SK-N-SH treated with all-trans-retinoic acid at 6 μM for 48 hours (cell line): Measurements from ENCODE around the gene CCDC177.

Source experiments
- GLIS3 ChIP-seq: fragments of 250-450 bp; sonication (Bioruptor Pico); IDR thresholded peaks from 2 replicates; pipeline ENCODE4 v1.5.0; 2020; ENCODE audit warnings: mild to moderate bottlenecking, moderate library complexity
- OSR1 ChIP-seq: fragments of 250-450 bp; sonication (Bioruptor Pico); IDR thresholded peaks from 2 replicates; pipeline ENCODE4 v1.8.0; 2022; ENCODE audit warnings: moderate library complexity, mild to moderate bottlenecking, inconsistent platforms
- PPARA ChIP-seq: fragments of 250-450 bp; sonication (Bioruptor Pico); IDR thresholded peaks from 2 replicates; pipeline ENCODE4 v1.5.0; 2020; ENCODE audit warnings: mild to moderate bottlenecking, borderline replicate concordance
- RARB ChIP-seq: fragments of 250-450 bp; sonication (Bioruptor Pico); IDR thresholded peaks from 2 replicates; pipeline ENCODE4 v1.8.0; 2021; ENCODE audit warnings: mild to moderate bottlenecking, moderate library complexity
- TCF4 ChIP-seq: fragments of 250-450 bp; sonication (Bioruptor Pico); IDR thresholded peaks from 2 replicates; pipeline ENCODE4 v1.8.0; 2021; ENCODE audit warnings: mild to moderate bottlenecking, moderate library complexity, borderline replicate concordance
- ZFP3 ChIP-seq: fragments of 250-450 bp; sonication (Bioruptor Pico); IDR thresholded peaks from 2 replicates; pipeline ENCODE4 v1.5.0; 2020; ENCODE audit warnings: mild to moderate bottlenecking, moderate library complexity
- ZFP30 ChIP-seq: fragments of 450-650 bp; formaldehyde crosslinking; IDR thresholded peaks from 2 replicates; pipeline ENCODE4 v1.5.0; 2022; ENCODE audit warnings: mild to moderate bottlenecking, moderate library complexity
- ZNF565 ChIP-seq: fragments of 450-650 bp; formaldehyde crosslinking; conservative IDR thresholded peaks from 2 replicates; pipeline ENCODE4 v1.5.0; 2020; ENCODE audit warnings: low read depth, mild to moderate bottlenecking, moderate library complexity
- TF ChIP-seq, protein P1 (sequence below): fragments of 250-450 bp; sonication (Bioruptor Pico); IDR thresholded peaks from 2 replicates; pipeline ENCODE4 v1.8.0; 2020; ENCODE audit warnings: mild to moderate bottlenecking, moderate library complexity, borderline replicate concordance
- TF ChIP-seq, protein P2 (sequence below): fragments of 250-450 bp; sonication (Bioruptor Pico); IDR thresholded peaks from 2 replicates; pipeline ENCODE4 v1.5.0; 2020; ENCODE audit warnings: mild to moderate bottlenecking, moderate library complexity
- TF ChIP-seq, protein P3 (sequence below): fragments of 250-450 bp; sonication (Bioruptor Pico); IDR thresholded peaks from 2 replicates; pipeline ENCODE4 v1.5.1; 2020; ENCODE audit warnings: low read depth, mild to moderate bottlenecking, moderate library complexity

DNA sequence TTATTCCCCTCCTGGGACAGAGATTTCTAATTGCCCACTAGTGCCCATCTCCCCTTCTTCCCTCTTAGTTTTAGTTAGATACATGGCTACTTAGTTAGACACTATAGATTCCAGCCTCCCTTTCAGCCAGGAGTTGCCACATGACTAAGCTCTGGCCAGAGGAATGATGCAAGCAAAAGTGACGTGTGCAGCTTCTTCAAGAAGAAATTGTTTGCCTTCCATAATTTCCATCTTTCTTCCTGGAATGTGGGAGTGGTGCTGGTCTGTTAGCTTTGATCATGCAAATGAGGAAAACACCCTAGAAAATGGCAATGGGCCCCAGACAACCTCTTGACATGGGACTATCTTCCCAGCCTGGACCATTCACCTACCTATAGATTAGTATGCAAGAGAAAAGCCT lies 21.4 kb downstream of the CCDC177 start:
- TF ChIP-seq, protein P1, sequence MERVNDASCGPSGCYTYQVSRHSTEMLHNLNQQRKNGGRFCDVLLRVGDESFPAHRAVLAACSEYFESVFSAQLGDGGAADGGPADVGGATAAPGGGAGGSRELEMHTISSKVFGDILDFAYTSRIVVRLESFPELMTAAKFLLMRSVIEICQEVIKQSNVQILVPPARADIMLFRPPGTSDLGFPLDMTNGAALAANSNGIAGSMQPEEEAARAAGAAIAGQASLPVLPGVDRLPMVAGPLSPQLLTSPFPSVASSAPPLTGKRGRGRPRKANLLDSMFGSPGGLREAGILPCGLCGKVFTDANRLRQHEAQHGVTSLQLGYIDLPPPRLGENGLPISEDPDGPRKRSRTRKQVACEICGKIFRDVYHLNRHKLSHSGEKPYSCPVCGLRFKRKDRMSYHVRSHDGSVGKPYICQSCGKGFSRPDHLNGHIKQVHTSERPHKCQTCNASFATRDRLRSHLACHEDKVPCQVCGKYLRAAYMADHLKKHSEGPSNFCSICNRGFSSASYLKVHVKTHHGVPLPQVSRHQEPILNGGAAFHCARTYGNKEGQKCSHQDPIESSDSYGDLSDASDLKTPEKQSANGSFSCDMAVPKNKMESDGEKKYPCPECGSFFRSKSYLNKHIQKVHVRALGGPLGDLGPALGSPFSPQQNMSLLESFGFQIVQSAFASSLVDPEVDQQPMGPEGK, result no peak
- no peak for TF ChIP-seq OSR1 (CRISPR knock-in tag)
- TF ChIP-seq, protein P2, sequence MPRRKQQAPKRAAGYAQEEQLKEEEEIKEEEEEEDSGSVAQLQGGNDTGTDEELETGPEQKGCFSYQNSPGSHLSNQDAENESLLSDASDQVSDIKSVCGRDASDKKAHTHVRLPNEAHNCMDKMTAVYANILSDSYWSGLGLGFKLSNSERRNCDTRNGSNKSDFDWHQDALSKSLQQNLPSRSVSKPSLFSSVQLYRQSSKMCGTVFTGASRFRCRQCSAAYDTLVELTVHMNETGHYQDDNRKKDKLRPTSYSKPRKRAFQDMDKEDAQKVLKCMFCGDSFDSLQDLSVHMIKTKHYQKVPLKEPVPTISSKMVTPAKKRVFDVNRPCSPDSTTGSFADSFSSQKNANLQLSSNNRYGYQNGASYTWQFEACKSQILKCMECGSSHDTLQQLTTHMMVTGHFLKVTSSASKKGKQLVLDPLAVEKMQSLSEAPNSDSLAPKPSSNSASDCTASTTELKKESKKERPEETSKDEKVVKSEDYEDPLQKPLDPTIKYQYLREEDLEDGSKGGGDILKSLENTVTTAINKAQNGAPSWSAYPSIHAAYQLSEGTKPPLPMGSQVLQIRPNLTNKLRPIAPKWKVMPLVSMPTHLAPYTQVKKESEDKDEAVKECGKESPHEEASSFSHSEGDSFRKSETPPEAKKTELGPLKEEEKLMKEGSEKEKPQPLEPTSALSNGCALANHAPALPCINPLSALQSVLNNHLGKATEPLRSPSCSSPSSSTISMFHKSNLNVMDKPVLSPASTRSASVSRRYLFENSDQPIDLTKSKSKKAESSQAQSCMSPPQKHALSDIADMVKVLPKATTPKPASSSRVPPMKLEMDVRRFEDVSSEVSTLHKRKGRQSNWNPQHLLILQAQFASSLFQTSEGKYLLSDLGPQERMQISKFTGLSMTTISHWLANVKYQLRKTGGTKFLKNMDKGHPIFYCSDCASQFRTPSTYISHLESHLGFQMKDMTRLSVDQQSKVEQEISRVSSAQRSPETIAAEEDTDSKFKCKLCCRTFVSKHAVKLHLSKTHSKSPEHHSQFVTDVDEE (CRISPR knock-in tag), result no peak
- no peak for TF ChIP-seq GLIS3 (CRISPR knock-in tag)
- TF ChIP-seq RARB, result no peak
- TF ChIP-seq ZNF565 (CRISPR knock-in tag), result no peak
- no peak for TF ChIP-seq PPARA (CRISPR knock-in tag)
- no peak for TF ChIP-seq ZFP3
- no peak for TF ChIP-seq ZFP30 (CRISPR knock-in tag)
- TF ChIP-seq, protein P3, sequence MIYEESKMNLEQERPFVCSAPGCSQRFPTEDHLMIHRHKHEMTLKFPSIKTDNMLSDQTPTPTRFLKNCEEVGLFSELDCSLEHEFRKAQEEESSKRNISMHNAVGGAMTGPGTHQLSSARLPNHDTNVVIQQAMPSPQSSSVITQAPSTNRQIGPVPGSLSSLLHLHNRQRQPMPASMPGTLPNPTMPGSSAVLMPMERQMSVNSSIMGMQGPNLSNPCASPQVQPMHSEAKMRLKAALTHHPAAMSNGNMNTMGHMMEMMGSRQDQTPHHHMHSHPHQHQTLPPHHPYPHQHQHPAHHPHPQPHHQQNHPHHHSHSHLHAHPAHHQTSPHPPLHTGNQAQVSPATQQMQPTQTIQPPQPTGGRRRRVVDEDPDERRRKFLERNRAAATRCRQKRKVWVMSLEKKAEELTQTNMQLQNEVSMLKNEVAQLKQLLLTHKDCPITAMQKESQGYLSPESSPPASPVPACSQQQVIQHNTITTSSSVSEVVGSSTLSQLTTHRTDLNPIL (CRISPR knock-in tag), result no peak
- TF ChIP-seq TCF4, result no peak
